Peyer's patch (tissue), 4 donors: ENCODE measurements around the gene RARA. TPM values are rescaled to one million over a fixed set of nuclear protein-coding genes. Genes with fewer than 3 reads are reported as not detected.

ENCODE experiments used
- DNase-seq, 3 donors: peaks; one replicate each; pipeline ENCODE4 v3.0.0-alpha.2; 2017 to 2019
- H3K27ac ChIP-seq, 4 donors: fragments of 200-600 bp; sonication (generic); one replicate each; pipeline ENCODE4 v1.5.1; 2016 to 2019
- H3K27me3 ChIP-seq, 2 donors: fragments of 200-600 bp; sonication (generic); one replicate each; pipeline ENCODE4 v1.5.1; 2019
- H3K36me3 ChIP-seq, 3 donors: fragments of 200-600 bp; sonication (generic); one replicate each; pipeline ENCODE4 v1.5.1; 2016 to 2019
- H3K4me1 ChIP-seq, 4 donors: fragments of 200-600 bp; sonication (generic); one replicate each; pipeline ENCODE4 v1.5.1; 2016 to 2019
- H3K4me3 ChIP-seq, 4 donors: fragments of 200-600 bp; sonication (generic); 1 replicate in 3 of 4; 2 replicates in 1 of 4; pipeline ENCODE4 v1.5.1; 2016 to 2019; ENCODE audit warnings: mild to moderate bottlenecking in 1 of 4
- H3K9me3 ChIP-seq, 4 donors: fragments of 200-600 bp; sonication (generic); one replicate each; pipeline ENCODE4 v1.5.1; 2016 to 2019; ENCODE audit warnings: mild to moderate bottlenecking in 1 of 4
- POLR2A ChIP-seq, 2 donors: fragments of 450-650 bp; IDR thresholded peaks; one replicate each; pipeline ENCODE4 v1.5.1; 2017; ENCODE audit warnings: antibody characterized with exemption in 2 of 2, mild to moderate bottlenecking in 2 of 2, moderate library complexity in 2 of 2
- total RNA-seq, 4 donors: library from RNA; depleted of rRNA; stranded (reverse); fragments of >200 nt; gene quantifications; one replicate each; pipeline ENCODE4 v1.1.0, GENCODE V29; 2016
- TF ChIP-seq, protein P1 (sequence below), 6 experiments: fragments of 450-650 bp in 4 of 6; fragments of 200-600 bp in 2 of 6; sonication (generic) in 1 of 6; IDR thresholded peaks; one replicate each; pipeline ENCODE4 v1.5.1; 2017 to 2019; ENCODE audit warnings: antibody characterized with exemption in 6 of 6, mild to moderate bottlenecking in 3 of 6, moderate library complexity in 1 of 6

The RARA gene
- total RNA-seq, 4 donors from 2014 or later: 46.2 to 93.3 (median 72.1) TPM

DNA sequence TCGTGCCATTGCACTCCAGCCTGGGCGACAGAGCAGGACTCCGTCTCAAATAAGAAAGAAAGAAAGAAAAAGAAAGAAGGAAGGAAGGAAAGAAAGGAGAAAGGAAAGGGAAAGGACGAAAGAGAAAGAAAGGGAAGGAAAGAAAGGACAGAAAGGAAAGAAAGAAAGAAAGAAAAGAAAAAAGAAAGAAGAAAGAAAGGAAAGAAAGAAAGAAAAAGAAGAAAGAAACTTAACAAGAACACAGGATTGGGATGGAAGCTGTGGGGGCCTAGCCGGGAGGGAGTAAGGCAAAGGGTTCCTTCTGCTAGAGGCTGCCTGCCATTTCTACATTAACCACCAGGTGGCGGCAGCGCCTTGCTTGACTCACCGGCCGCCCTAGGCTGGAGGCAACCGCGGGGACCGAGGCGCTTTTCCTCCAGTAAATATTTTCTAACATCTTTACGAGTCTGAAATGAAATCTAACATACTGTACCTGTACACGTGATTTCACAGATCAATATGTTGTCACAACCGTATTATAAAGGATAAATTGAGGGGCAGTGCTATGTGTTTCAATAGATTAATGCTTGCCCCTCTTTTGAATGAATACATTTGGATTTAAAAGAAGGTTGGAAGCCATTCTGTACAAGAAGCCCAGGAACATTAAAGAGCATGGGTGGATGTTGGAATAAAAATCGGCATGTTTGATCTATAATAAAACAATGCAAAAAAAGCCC lies 49.5 kb downstream of the RARA start:
- peak in 1 of 2 donors; percentile 30 for TF ChIP-seq POLR2A (IDR thresholded peaks at IDR 0.05)
- TF ChIP-seq, protein P1, sequence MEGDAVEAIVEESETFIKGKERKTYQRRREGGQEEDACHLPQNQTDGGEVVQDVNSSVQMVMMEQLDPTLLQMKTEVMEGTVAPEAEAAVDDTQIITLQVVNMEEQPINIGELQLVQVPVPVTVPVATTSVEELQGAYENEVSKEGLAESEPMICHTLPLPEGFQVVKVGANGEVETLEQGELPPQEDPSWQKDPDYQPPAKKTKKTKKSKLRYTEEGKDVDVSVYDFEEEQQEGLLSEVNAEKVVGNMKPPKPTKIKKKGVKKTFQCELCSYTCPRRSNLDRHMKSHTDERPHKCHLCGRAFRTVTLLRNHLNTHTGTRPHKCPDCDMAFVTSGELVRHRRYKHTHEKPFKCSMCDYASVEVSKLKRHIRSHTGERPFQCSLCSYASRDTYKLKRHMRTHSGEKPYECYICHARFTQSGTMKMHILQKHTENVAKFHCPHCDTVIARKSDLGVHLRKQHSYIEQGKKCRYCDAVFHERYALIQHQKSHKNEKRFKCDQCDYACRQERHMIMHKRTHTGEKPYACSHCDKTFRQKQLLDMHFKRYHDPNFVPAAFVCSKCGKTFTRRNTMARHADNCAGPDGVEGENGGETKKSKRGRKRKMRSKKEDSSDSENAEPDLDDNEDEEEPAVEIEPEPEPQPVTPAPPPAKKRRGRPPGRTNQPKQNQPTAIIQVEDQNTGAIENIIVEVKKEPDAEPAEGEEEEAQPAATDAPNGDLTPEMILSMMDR (IDR thresholded peaks at IDR 0.05): peak; percentile 95 to 98 (median 96)
- Histone ChIP-seq H3K4me1 (peaks cover 0 to 31% (median 8%) of the 10 kb centered on the region in 4 donors), H3K27me3 (no peaks in the 10 kb centered on the region), H3K27ac (no peak overlapping the region), H3K36me3 (peaks cover 0 to 31% (median 0%) of the 10 kb centered on the region in 3 donors), H3K4me3 (peak overlapping the region in 1 of 4 donors; percentile 7), H3K9me3 (no peaks in the 10 kb centered on the region)
- peak; percentile 91 to 96 (median 93) for DNase-seq

DNA sequence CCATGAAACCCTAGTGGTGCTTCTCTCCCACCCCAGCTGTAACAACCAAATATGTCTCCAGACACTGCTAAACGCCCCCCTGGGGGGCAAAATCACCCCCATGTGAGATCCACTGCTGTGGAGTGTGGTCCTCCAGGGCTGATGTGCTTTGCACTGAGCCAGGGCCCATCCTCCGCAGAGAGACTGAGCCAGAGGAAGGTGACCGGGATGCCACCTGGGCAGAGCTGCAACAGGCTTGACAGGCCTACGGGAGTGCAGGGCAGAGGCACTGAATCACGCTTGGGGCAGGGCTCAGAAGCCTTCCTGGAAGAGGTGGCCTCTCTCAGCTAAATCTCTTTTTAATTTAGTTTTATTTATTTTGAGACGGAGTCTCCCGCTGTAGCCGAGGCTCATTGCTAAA lies 51.1 kb downstream of the RARA start:
- Histone ChIP-seq H3K27me3 (no peaks in the 10 kb centered on the region), H3K4me1 (peaks cover 0 to 29% (median 9%) of the 10 kb centered on the region in 4 donors), H3K9me3 (no peaks in the 10 kb centered on the region), H3K36me3 (peaks cover 0 to 16% (median 0%) of the 10 kb centered on the region in 3 donors), H3K4me3 (no peak overlapping the region), H3K27ac (no peak overlapping the region)
- TF ChIP-seq, protein P1 (IDR thresholded peaks at IDR 0.05): no peak
- no peak for TF ChIP-seq POLR2A (IDR thresholded peaks at IDR 0.05)
- DNase-seq: no peak

DNA sequence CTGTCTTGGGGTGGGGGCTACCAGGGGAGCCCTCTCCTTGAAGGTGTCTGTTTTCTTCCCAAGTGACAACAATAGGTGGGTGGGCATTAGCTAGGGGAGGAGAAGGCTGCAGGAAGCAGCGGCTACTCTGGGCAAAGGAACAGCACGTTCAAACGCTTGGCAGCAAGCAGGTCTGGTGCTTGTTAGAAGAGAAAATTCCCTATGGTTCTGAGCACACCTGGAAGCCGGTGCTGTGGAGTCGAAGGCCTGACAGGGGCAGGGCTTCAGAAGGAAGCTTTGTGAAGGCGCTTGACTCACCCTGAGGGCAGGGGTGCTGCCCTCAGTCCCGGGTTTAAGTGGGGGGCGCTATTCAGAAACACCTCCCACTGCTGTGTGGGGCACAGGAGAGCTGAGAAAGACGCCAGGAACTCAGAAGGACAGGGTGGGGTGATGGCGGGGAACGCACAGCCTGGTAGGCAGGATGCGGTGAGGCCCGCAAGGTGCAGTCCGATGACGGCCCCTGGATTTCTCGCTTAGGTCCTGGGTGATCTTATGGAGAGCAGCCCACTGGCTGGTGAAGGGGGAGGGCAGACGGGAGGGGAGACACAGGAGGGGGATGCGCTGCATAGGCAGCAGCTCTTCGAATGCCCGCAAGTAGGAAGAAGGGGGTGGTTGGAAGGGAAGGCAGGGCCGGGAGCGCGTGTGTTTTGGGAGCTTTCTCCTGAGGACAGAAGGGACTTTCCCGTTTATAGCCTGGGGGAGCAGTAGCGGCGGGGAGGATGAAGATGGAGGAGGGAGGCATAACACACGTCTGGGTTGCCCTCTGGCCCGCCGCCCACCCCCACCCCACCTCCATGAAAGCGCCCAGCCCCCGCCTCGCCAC lies 52.3 kb downstream of the RARA start:
- peaks cover 0 to 4% (median 0%) of the 10 kb centered on the region in 3 donors for H3K36me3 ChIP-seq
- no peak for DNase-seq

DNA sequence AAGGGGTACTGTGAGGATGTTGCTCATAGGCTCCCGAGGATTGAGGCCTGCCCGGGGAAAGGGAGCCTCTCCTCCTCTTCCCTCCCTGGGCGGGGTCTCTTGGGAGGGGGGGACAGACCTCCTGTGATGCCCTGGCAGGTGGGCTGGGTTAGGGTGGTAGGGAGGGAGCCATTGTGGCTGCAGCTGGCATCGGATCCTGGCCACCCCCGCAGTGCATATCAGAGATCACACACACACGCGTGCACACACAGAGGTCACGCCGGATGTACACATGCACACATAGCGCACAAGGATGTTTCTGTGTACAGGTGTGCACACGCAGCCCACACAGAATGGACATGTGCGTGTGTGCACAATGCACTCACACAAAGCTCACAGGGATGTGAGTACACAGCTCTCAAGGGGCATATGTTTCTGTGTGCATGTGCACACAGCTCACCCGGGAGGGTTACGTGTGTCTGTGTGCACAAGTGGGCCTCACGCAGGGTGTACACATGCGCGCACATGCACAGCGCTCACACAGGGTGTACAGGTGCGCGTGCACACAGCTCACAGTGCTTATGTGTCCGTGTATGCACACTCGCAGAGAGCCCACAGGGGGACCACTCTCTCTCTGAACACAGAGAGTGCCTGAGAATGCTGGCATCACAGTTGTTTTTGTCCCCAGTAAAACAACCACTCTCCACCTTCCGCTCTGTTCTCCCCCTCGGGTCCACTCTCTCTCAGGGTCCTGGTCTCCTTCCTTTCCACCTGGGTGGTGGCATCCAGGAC lies 53.1 kb downstream of the RARA start:
- Histone ChIP-seq H3K4me1 (peaks cover 0 to 22% (median 8%) of the 10 kb centered on the region in 4 donors), H3K9me3 (no peaks in the 10 kb centered on the region), H3K36me3 (no peaks in the 10 kb centered on the region), H3K27ac (no peak overlapping the region), H3K4me3 (peak overlapping the region in 3 of 4 donors; percentile 60 to 74 (median 68)), H3K27me3 (no peaks in the 10 kb centered on the region)
- no peak for TF ChIP-seq POLR2A (IDR thresholded peaks at IDR 0.05)
- TF ChIP-seq, protein P1 (IDR thresholded peaks at IDR 0.05): no peak
- peak in 1 of 3 donors; percentile 44 for DNase-seq

More for the DNA sequence above, 52.3 kb downstream of the RARA start:
- no peak overlapping the region for H3K27ac ChIP-seq
- H3K27me3 ChIP-seq: no peaks in the 10 kb centered on the region
- TF ChIP-seq POLR2A (IDR thresholded peaks at IDR 0.05): no peak
- TF ChIP-seq, protein P1 (IDR thresholded peaks at IDR 0.05): no peak
- H3K9me3 ChIP-seq: no peaks in the 10 kb centered on the region
- H3K4me1 ChIP-seq: peaks cover 0 to 22% (median 8%) of the 10 kb centered on the region in 4 donors
- no peak overlapping the region for H3K4me3 ChIP-seq

DNA sequence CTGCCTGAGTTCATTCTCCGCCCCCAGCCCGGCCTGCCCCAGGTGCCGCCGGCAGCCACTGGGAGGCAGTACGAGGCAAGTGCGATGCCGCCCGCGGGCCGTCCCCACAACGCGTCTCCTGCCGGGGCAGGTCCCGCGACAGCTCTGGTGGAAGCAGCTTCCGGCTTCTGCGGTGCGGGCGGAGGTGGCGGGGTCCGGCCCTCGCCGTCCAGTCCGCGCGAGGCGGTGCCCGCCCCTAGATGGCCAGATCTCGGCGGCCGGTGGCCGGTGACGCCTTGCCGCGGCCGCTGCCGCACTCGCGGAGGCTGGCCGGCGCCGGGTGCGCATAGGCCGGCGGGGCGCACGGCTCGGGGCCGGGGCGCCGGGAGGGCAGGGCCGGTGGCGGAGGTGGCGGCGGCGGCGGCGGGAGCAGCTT lies 53.7 kb downstream of the RARA start:
- H3K36me3 ChIP-seq: no peaks in the 10 kb centered on the region
- peak overlapping the region; percentile 31 to 74 (median 64) for H3K4me3 ChIP-seq
- peaks cover 0 to 22% (median 8%) of the 10 kb centered on the region in 4 donors for H3K4me1 ChIP-seq
- no peaks in the 10 kb centered on the region for H3K9me3 ChIP-seq
- TF ChIP-seq POLR2A (IDR thresholded peaks at IDR 0.05): no peak
- TF ChIP-seq, protein P1 (IDR thresholded peaks at IDR 0.05): peak in 5 of 6 experiments; percentile 37 to 74 (median 66)
- peak; percentile 56 to 87 (median 85) for DNase-seq
- peak overlapping the region in 1 of 4 donors; percentile 49 for H3K27ac ChIP-seq
- no peaks in the 10 kb centered on the region for H3K27me3 ChIP-seq
